Ovary (tissue), 9 donors: Measurements from ENCODE around the gene PPIG. TPM values are rescaled to one million over a fixed set of nuclear protein-coding genes. Genes with fewer than 3 reads are reported as not detected.
"Not testable (repeated sequence)": the region's sequence is repeated elsewhere in the genome, so short reads cannot be mapped to it uniquely, and the experiment has no call there.

ENCODE experiments used
- DNase-seq, 5 donors: peaks; one replicate each; pipeline ENCODE4 v3.0.0-alpha.2; 2019 to 2020
- H3K27ac ChIP-seq, 2 donors: fragments of 200-600 bp; one replicate each; pipeline versions ENCODE4 v1.5.1 to v1.8.0; 2019 to 2022
- H3K27me3 ChIP-seq: fragments of 200-600 bp; one replicate; pipeline ENCODE4 v1.8.0; 2022
- H3K36me3 ChIP-seq: fragments of 200-600 bp; sonication (generic); one replicate; pipeline ENCODE4 v1.5.1; 2019
- H3K4me1 ChIP-seq: one replicate; pipeline ENCODE4 v1.8.1; 2013; ENCODE audit warnings: mild to moderate bottlenecking, moderate library complexity; ENCODE audit not compliant: insufficient read depth
- H3K4me3 ChIP-seq: fragments of 200-600 bp; sonication (generic); one replicate; pipeline ENCODE4 v1.5.1; 2017
- H3K9me3 ChIP-seq, 2 donors: fragments of 200-600 bp in 1 of 2; sonication (generic) in 1 of 2; one replicate each; pipeline versions ENCODE4 v1.5.1 to v1.8.1; 2013 to 2019; ENCODE audit warnings: mild to moderate bottlenecking in 1 of 2, moderate library complexity in 1 of 2
- EP300 ChIP-seq: sonication (generic); formaldehyde crosslinking; IDR thresholded peaks from one replicate; pipeline ENCODE4 v1.6.1; 2017; ENCODE audit warnings: antibody characterized with exemption
- POLR2A ChIP-seq: fragments of 450-650 bp; IDR thresholded peaks from one replicate; pipeline ENCODE4 v1.6.1; 2017; ENCODE audit warnings: antibody characterized with exemption, mild to moderate bottlenecking, moderate library complexity
- WGBS, 3 donors: extraction: QIAGEN DNeasy Blood & Tissue Kit in 1 of 3; methylation state at CpG; one replicate each; pipeline versions ENCODE4 v1.1.5 to v1.1.7; 2013 to 2017; 5-methylcytosine and 5-hydroxymethylcytosine counted together
- intact Hi-C, 4 donors: fragments of 100-400 bp; cut with DNase I; formaldehyde crosslinking; loops; one replicate each; pipeline versions ENCODE4 v1.11.0 to v1.15.1; 2022 to 2023
- polyA plus RNA-seq, 2 donors: library from polyadenylated mRNA; stranded (reverse); fragments of 200-250 nt in 1 of 2; fragments of 350-450 nt in 1 of 2; fragmentation: Illumina TruSeq in 1 of 2; extraction: RNeasy Lipid Tissue Mini Kit (QIAGEN cat#74804) in 1 of 2; gene quantifications; one replicate each; pipeline ENCODE4 v1.2.3, GENCODE V29; 2013 to 2014
- total RNA-seq, 7 donors: library from RNA; depleted of rRNA in 2 of 7; stranded (reverse); fragments of >200 nt in 2 of 7; fragmentation: NEBNext Ultra II Directional in 3 of 7; extraction: Animal tissue kit (Norgen Biotek cat#: 25700) in 3 of 7; gene quantifications; one replicate each; pipeline versions ENCODE4 v1.1.0 to v1.2.4, GENCODE V29; 2016 to 2023
- TF ChIP-seq, protein P1 (sequence below), 3 donors: fragments of 450-650 bp in 2 of 3; fragments of 200-600 bp in 1 of 3; IDR thresholded peaks; one replicate each; pipeline versions ENCODE4 v1.5.1 to v1.8.0; 2016 to 2022; ENCODE audit warnings: antibody characterized with exemption in 3 of 3, mild to moderate bottlenecking in 1 of 3
- donor health status: DM: no; HTN: no; CAD: no; lungs with moderate emphysema.
- donor health status: DM: no; HTN: no; CAD: no.
- donor health status: Bipolar disorder and iron deficiency.
- donor health status: DM: yes; HTN: yes; CAD: no.
- donor health status: DM: no; HTN: no; CAD: no.
- donor health status: DM: yes; HTN: yes; CAD: no.

PPIG gene
- total and polyA plus RNA-seq, 9 donors, result 29.3 to 64.5 (median 52.5) TPM

DNA sequence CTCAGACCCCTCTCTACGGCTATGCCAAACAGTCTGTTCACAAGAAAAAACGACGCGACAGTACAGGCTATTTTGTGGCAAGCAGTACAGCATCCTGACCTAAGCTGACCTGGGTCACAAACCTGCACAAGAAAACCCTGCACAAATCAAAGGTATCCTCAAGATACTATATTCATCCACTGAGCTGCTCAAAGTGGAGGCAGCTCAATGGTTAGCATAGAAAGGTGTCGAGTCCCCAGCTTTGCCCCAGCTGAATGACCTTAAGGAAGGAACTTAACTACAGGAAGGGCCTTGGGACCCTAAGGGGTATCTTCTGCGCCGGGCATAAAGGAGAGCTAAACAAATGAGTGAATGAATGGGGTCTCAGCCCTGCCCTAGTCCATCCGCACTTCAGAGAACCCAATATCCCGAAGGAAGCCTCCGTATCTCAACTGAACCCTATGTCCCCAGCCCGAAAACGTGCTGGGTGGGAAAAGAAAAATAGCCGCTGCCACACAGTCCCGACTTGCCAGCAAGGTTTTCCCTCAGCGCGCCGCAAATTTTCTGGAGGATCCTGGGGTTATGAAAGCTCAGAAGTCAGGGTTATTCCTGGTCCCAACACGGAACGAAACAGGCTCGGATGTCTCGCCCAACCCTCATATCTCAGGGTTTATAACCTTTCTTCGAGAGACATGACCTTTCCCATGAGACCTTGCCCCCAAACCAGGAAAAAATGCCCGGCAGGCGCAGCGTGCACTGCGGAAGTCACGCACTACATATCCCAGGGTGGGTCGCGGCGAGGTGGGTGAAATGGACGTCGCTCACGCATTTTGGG lies 10.8 kb upstream of the PPIG start, which contains the start of gene FASTKD1:
Gene FASTKD1 (minus strand): TSS at position 706 of the 814 bp plus-strand sequence. CDS start 1,836 bp downstream, outside the sequence.
- no peak for TF ChIP-seq EP300
- TF ChIP-seq POLR2A, result no peak
- TF ChIP-seq, protein P1, sequence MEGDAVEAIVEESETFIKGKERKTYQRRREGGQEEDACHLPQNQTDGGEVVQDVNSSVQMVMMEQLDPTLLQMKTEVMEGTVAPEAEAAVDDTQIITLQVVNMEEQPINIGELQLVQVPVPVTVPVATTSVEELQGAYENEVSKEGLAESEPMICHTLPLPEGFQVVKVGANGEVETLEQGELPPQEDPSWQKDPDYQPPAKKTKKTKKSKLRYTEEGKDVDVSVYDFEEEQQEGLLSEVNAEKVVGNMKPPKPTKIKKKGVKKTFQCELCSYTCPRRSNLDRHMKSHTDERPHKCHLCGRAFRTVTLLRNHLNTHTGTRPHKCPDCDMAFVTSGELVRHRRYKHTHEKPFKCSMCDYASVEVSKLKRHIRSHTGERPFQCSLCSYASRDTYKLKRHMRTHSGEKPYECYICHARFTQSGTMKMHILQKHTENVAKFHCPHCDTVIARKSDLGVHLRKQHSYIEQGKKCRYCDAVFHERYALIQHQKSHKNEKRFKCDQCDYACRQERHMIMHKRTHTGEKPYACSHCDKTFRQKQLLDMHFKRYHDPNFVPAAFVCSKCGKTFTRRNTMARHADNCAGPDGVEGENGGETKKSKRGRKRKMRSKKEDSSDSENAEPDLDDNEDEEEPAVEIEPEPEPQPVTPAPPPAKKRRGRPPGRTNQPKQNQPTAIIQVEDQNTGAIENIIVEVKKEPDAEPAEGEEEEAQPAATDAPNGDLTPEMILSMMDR (IDR thresholded peaks at IDR 0.05), result no peak
- peaks cover 2% of the 10 kb centered on the region for H3K4me1 ChIP-seq
- H3K4me3 ChIP-seq, result peak within 1 kb of the TSS; percentile 47
- peak; percentile 77 to 88 (median 83) for DNase-seq
- H3K27me3 ChIP-seq, result no peaks in the 10 kb centered on the region
- intact Hi-C loops, result no loop called here
- H3K36me3 ChIP-seq, result no peaks in the 10 kb centered on the region
- peak within 1 kb of the TSS in 1 of 2 donors; percentile 40 for H3K27ac ChIP-seq
- H3K9me3 ChIP-seq, result no peaks in the 10 kb centered on the region
- 1 to 2% (median 1%) methylated on average over 33 of the region's 33 CpGs for WGBS, 3 donors

- TF ChIP-seq EP300 (no peak), POLR2A (no peak)
- TF ChIP-seq, protein P1 (IDR thresholded peaks at IDR 0.05), result no peak
- Histone ChIP-seq H3K27ac (no peak overlapping the region), H3K4me3 (peak overlapping the region; percentile 47), H3K27me3 (no peaks in the 10 kb centered on the region), H3K4me1 (peaks cover 2% of the 10 kb centered on the region), H3K9me3 (no peaks in the 10 kb centered on the region), H3K36me3 (no peaks in the 10 kb centered on the region)
- DNase-seq, result no peak
- 25 to 34% (median 27%) methylated on average over 6 of the region's 6 CpGs for WGBS, 3 donors
- intact Hi-C loops, result no loop called here
Measured at GRCh38 chr2:169573974-169574299, 10.2 kb upstream of the PPIG start.

GRCh38 chr2:169574539-169574938 lies 9.6 kb upstream of the PPIG start:
- H3K27ac ChIP-seq, H3K27me3 ChIP-seq, H3K9me3 ChIP-seq, H3K4me3 ChIP-seq, intact Hi-C loops, DNase-seq, H3K4me1 ChIP-seq, H3K36me3 ChIP-seq: not testable (repeated sequence)
- WGBS, 3 donors, result 74 to 79% (median 76%) methylated on average over 5 of the region's 5 CpGs

DNA sequence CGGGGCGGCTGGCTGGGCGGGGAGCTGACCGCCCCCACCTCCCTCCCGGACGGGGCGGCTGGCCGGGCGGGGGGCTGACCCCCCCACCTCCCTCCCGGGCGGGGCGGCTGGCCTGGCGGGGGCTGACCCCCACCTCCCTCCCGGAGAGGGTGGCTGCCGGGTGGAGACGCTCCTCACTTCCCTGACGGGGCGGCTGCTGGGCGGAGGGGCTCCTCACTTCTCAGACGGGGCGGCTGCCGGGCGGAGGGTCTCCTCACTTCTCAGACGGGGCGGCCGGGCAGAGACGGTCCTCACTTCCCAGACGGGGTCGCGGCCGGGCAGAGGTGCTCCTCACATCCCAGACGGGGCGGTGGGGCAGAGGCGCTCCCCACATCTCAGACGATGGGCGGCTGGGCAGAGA lies 8.9 kb upstream of the PPIG start:
- H3K4me1 ChIP-seq, H3K27me3 ChIP-seq, H3K4me3 ChIP-seq, intact Hi-C loops, H3K36me3 ChIP-seq, H3K27ac ChIP-seq, H3K9me3 ChIP-seq: not testable (repeated sequence)
- peak in 2 of 5 donors; percentile 30 to 34 for DNase-seq
- WGBS, 3 donors, result 92 to 94% methylated on average over 21 to 30 of the region's 36 CpGs; no CpG with 5 or more reads in 1 of the 3 donors

DNA sequence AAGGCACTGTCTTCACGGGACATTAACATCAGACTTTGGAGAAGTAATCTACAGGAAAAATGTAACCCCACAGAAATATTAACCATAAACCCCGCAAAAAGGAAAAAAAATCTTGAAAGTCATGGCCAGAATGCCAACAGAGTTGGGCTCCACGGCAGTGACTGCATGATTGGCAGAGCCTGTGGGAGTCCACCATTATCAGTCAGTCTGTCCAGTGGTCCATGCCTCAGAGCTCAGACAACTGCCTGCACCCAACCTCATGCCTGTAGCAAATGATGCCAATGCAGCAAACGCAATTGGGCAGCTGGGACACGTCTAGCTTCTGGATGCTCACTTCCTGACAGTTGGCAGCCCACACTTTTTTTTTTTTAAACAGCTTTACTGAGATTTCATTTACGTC lies 5.1 kb upstream of the PPIG start:
- 36 to 47% (median 40%) methylated on average over 6 of the region's 6 CpGs for WGBS, 3 donors
- H3K9me3 ChIP-seq, result no peaks in the 10 kb centered on the region
- no peaks in the 10 kb centered on the region for H3K4me1 ChIP-seq
- TF ChIP-seq, protein P1 (IDR thresholded peaks at IDR 0.05), result no peak
- TF ChIP-seq EP300 (no peak), POLR2A (no peak)
- no peaks in the 10 kb centered on the region for H3K36me3 ChIP-seq
- intact Hi-C loops, result no loop called here
- no peak for DNase-seq
- H3K27ac ChIP-seq, result no peak overlapping the region
- no peaks in the 10 kb centered on the region for H3K27me3 ChIP-seq
- H3K4me3 ChIP-seq, result no peak overlapping the region

- not testable (repeated sequence) for H3K36me3 ChIP-seq, H3K27ac ChIP-seq, H3K4me3 ChIP-seq, DNase-seq, H3K9me3 ChIP-seq, H3K4me1 ChIP-seq, H3K27me3 ChIP-seq
- intact Hi-C loops, result loop anchor here in 1 of 4 donors (10.0 kb wide), 1 partner anchor 152 kb away; the partner anchor contains the start of gene KLHL23
- 97 to 98% (median 97%) methylated on average over 10 of the region's 10 CpGs for WGBS, 3 donors
Measured at GRCh38 chr2:169582552-169583266, 1.4 kb upstream of the PPIG start.
